Activated naive CD4-positive, alpha-beta T cell treated with anti-CD3 and anti-CD28 coated beads, Interleukin-2, amount 10 ng/mL, durations not matched to agents 7 days and 5 days (primary cell): Measurements from ENCODE around the gene MOAP1.
"Not testable (repeated sequence)": the region's sequence is repeated elsewhere in the genome, so short reads cannot be mapped to it uniquely, and the experiment has no call there.

Source experiments
- CTCF ChIA-PET: fragments of 350-600 bp; sonication (Branson Sonifier 250); formaldehyde crosslinking; loops from one replicate; lab custom pipeline; 2021; ENCODE audit warnings: antibody characterized with exemption; lab: Charles Lee
- DNase-seq: peaks from one replicate; pipeline ENCODE4 v3.0.0-alpha.2; 2020
- H3K27ac Mint-ChIP-seq: one replicate; pipeline ENCODE4 v1.8.0; 2021; ENCODE audit warnings: mild to moderate bottlenecking, moderate library complexity, mixed read lengths
- H3K27me3 Mint-ChIP-seq: one replicate; pipeline ENCODE4 v1.8.0; 2021; ENCODE audit warnings: mild to moderate bottlenecking, mixed read lengths
- H3K36me3 Mint-ChIP-seq: one replicate; pipeline ENCODE4 v1.8.0; 2021; ENCODE audit warnings: mixed read lengths
- H3K4me1 Mint-ChIP-seq: one replicate; pipeline ENCODE4 v1.8.0; 2021; ENCODE audit warnings: mixed read lengths
- H3K4me3 Mint-ChIP-seq: one replicate; pipeline ENCODE4 v1.8.0; 2021; ENCODE audit warnings: mild to moderate bottlenecking, moderate library complexity, mixed read lengths
- H3K9me3 Mint-ChIP-seq: one replicate; pipeline ENCODE4 v1.8.0; 2021; ENCODE audit warnings: mixed read lengths

Gene MOAP1

GRCh38 chr14:93148979-93149378 lies 35.7 kb downstream of the MOAP1 start:
- H3K27me3 Mint-ChIP-seq = peaks cover 12% of the 10 kb centered on the region
- H3K36me3 Mint-ChIP-seq = no peaks in the 10 kb centered on the region
- DNase-seq = no peak
- no peak overlapping the region for H3K27ac Mint-ChIP-seq
- H3K9me3 Mint-ChIP-seq = no peaks in the 10 kb centered on the region
- H3K4me3 Mint-ChIP-seq = no peak overlapping the region
- CTCF ChIA-PET = no interaction called here
- peaks cover 13% of the 10 kb centered on the region for H3K4me1 Mint-ChIP-seq

- Mint-ChIP-seq H3K27me3 (peaks cover 8% of the 10 kb centered on the region), H3K9me3 (no peaks in the 10 kb centered on the region), H3K36me3 (no peaks in the 10 kb centered on the region), H3K4me3 (no peak overlapping the region), H3K27ac (no peak overlapping the region), H3K4me1 (peaks cover 13% of the 10 kb centered on the region)
- no peak for DNase-seq
- CTCF ChIA-PET = interaction anchor here (0.5 to 1.6 kb wide), 2 partner anchors 33 to 49 kb away, joined by 3 to 6 read pairs; no protein-coding TSS in a partner anchor
These were observed 38.6 kb downstream of the MOAP1 start for GRCh38 chr14:93146119-93146518.

- no peaks in the 10 kb centered on the region for H3K9me3 Mint-ChIP-seq
- no peak for DNase-seq
- CTCF ChIA-PET = no interaction called here
- H3K27me3 Mint-ChIP-seq = peaks cover 8% of the 10 kb centered on the region
- H3K36me3 Mint-ChIP-seq = no peaks in the 10 kb centered on the region
- peaks cover 2% of the 10 kb centered on the region for H3K4me1 Mint-ChIP-seq
- H3K27ac Mint-ChIP-seq = no peak overlapping the region
- H3K4me3 Mint-ChIP-seq = no peak overlapping the region
These were observed 41.6 kb downstream of the MOAP1 start for GRCh38 chr14:93142854-93143652.

GRCh38 chr14:93137864-93138263 lies 46.8 kb downstream of the MOAP1 start:
- Mint-ChIP-seq H3K27ac (no peak overlapping the region), H3K9me3 (no peaks in the 10 kb centered on the region), H3K27me3 (peaks cover 12% of the 10 kb centered on the region), H3K36me3 (no peaks in the 10 kb centered on the region), H3K4me1 (peaks cover 2% of the 10 kb centered on the region), H3K4me3 (no peak overlapping the region)
- no peak for DNase-seq
- CTCF ChIA-PET = interaction anchor here (0.8 to 3.1 kb wide), 5 partner anchors 24 to 423 kb away, joined by 3 to 41 read pairs (median 4); partner anchors contain the start of gene ITPK1

GRCh38 chr14:93136508-93136907 lies 48.2 kb downstream of the MOAP1 start:
- H3K4me3 Mint-ChIP-seq, H3K36me3 Mint-ChIP-seq, H3K4me1 Mint-ChIP-seq, DNase-seq, H3K27ac Mint-ChIP-seq, H3K9me3 Mint-ChIP-seq: not testable (repeated sequence)
- H3K27me3 Mint-ChIP-seq = peaks cover 12% of the 10 kb centered on the region
- CTCF ChIA-PET = interaction anchor here (3.1 kb wide), 1 partner anchor 23 kb away, joined by 41 read pairs; the partner anchor contains the start of gene ITPK1

GRCh38 chr14:93136009-93136408 lies 48.7 kb downstream of the MOAP1 start:
- H3K36me3 Mint-ChIP-seq = no peaks in the 10 kb centered on the region
- H3K9me3 Mint-ChIP-seq = no peaks in the 10 kb centered on the region
- peaks cover 12% of the 10 kb centered on the region for H3K27me3 Mint-ChIP-seq
- no peak overlapping the region for H3K27ac Mint-ChIP-seq
- CTCF ChIA-PET = interaction anchor here (6.6 kb wide), 1 partner anchor 22 kb away, joined by 85 read pairs; no protein-coding TSS in a partner anchor
- DNase-seq = no peak
- H3K4me1 Mint-ChIP-seq = peaks cover 2% of the 10 kb centered on the region
- H3K4me3 Mint-ChIP-seq = no peak overlapping the region

- Mint-ChIP-seq H3K4me3 (no peak overlapping the region), H3K36me3 (no peaks in the 10 kb centered on the region), H3K27ac (no peak overlapping the region), H3K27me3 (peaks cover 13% of the 10 kb centered on the region), H3K4me1 (peaks cover 2% of the 10 kb centered on the region), H3K9me3 (no peaks in the 10 kb centered on the region)
- CTCF ChIA-PET = interaction anchor here (0.6 to 6.6 kb wide), 2 partner anchors 22 to 299 kb away, joined by 3 to 85 read pairs; no protein-coding TSS in a partner anchor
- no peak for DNase-seq
These were observed 49.3 kb downstream of the MOAP1 start for GRCh38 chr14:93135399-93135798.

- no peaks in the 10 kb centered on the region for H3K36me3 Mint-ChIP-seq
- no peak overlapping the region for H3K4me3 Mint-ChIP-seq
- CTCF ChIA-PET = interaction anchor here (1.6 to 6.6 kb wide), 3 partner anchors 20 to 182 kb away, joined by 10 to 85 read pairs (median 11); no protein-coding TSS in a partner anchor
- no peak for DNase-seq
- peaks cover 29% of the 10 kb centered on the region for H3K27me3 Mint-ChIP-seq
- H3K27ac Mint-ChIP-seq = no peak overlapping the region
- no peaks in the 10 kb centered on the region for H3K4me1 Mint-ChIP-seq
- H3K9me3 Mint-ChIP-seq = no peaks in the 10 kb centered on the region
These were observed 51.2 kb downstream of the MOAP1 start for GRCh38 chr14:93133464-93133863.

- Mint-ChIP-seq H3K27ac (no peak overlapping the region), H3K4me3 (no peak overlapping the region), H3K9me3 (no peaks in the 10 kb centered on the region), H3K4me1 (no peaks in the 10 kb centered on the region), H3K27me3 (peaks cover 25% of the 10 kb centered on the region), H3K36me3 (no peaks in the 10 kb centered on the region)
- CTCF ChIA-PET = interaction anchor here (0.5 to 6.6 kb wide), 13 partner anchors 13 to 219 kb away, joined by 3 to 85 read pairs (median 4); partner anchors contain the start of gene MOAP1
- DNase-seq = peak; percentile 56
These were observed 52.1 kb downstream of the MOAP1 start for GRCh38 chr14:93132472-93133065.
